Measurements from ENCODE around the gene ADAMTS16. TPM values are rescaled to one million over a fixed set of nuclear protein-coding genes. Genes with fewer than 3 reads are reported as not detected.

The ADAMTS16 gene
- total and polyA plus RNA-seq, 2 experiments from 2014 or later, result 0.11 TPM

DNA sequence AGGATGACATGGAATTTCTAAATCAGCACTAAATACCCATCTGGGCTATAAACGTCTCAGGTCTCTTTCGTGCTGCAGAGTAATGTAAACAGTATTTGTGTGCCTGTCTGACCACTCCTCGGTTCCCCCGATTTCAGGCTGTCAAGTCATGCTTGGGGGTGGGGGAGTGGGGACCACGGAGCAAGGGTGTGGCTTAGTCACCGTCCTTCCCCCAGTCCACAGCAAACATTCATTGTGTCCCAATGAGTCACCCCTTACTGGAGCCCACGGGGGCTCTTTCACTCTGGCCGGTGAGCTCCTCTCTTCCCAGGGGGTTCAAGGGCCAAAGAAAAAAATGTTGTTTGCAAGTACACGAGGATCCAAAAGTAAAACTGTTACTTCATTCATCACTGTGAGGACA is 210.0 kb downstream of the ADAMTS16 start:
- Histone ChIP-seq H4K20me1 (ENCODE audit: insufficient read depth) (no peaks in the 10 kb centered on the region), H3K4me2 (ENCODE audit: unreplicated experiment) (no peak overlapping the region), H3K4me1 (ENCODE audit: insufficient read depth) (no peaks in the 10 kb centered on the region), H3K79me2 (ENCODE audit: insufficient read depth) (no peaks in the 10 kb centered on the region), H3F3A (ENCODE audit: insufficient read depth) (no peaks in the 10 kb centered on the region), H3K4me3 (no peak overlapping the region), H3K9me3 (ENCODE audit: low read depth) (no peaks in the 10 kb centered on the region), H3K27ac (no peak overlapping the region), H2AFZ (no peak overlapping the region), H3K27me3 (replicated peaks; ENCODE audit: insufficient read depth) (peaks cover 9% of the 10 kb centered on the region; the same call in 1 of the 2 replicates), H3K9ac (no peak overlapping the region), H3K36me3 (ENCODE audit: low read depth) (no peaks in the 10 kb centered on the region), H3K9me2 (ENCODE audit: insufficient read depth) (no peaks in the 10 kb centered on the region)
- WGBS, 2 experiments (ENCODE audit: low coverage in 1 of 2, low lambda C conversion rate in 2 of 2, missing lambda C conversion rate in 2 of 2), result 49 to 50% methylated on average over 9 of the region's 9 CpGs
- in situ Hi-C loops (cut with MboI), result no loop called here
- DNase-seq, result peak; percentile 17
- no peak for TF ChIP-seq EZH2phosphoT487 (IDR thresholded peaks at IDR 0.05; ENCODE audit: insufficient read depth, low read depth)
- TF ChIP-seq EZH2 (IDR thresholded peaks at IDR 0.05; ENCODE audit: insufficient read depth, poor library complexity, severe bottlenecking), result no peak

DNA sequence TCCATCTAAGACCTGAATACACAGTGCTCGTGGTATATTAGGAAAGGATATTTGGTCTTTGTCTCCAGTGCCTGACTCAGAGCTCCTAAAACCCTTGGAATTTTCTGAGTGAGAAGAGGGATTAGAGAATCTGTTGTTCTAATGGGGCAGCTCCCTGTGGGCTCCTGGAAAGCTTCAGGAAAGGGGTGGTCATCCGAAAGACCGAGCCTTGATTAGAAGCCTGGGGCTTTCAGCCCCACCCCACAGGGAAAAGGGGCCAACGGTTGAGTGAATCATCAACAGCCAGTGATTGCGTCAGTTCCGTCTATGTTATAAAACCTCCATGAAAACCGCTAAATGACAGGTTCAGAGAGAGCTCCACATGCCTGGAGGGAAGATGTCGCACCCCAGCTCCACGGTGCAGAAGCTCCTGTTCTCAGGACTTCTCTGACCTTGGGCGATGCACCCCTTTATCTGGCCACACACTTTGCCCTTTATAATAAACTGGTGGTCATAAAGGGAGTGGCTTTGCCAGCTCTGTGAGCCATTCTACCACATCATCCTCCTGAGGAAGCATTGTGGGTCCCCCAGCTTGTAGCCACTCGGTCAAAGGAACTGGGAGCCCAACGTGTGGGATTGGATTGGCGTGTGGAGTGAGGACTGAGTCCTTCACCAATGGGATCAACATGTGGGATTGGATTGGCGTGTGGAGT is 211.3 kb downstream of the ADAMTS16 start:
- Histone ChIP-seq H3K4me3 (no peak overlapping the region), H3K9ac (no peak overlapping the region), H3K27me3 (replicated peaks; ENCODE audit: insufficient read depth) (peaks cover 9% of the 10 kb centered on the region; the same call in 1 of the 2 replicates), H3K36me3 (ENCODE audit: low read depth) (no peaks in the 10 kb centered on the region), H4K20me1 (ENCODE audit: insufficient read depth) (no peaks in the 10 kb centered on the region), H3K4me2 (ENCODE audit: unreplicated experiment) (no peak overlapping the region), H3K4me1 (ENCODE audit: insufficient read depth) (no peaks in the 10 kb centered on the region), H2AFZ (no peak overlapping the region), H3F3A (ENCODE audit: insufficient read depth) (no peaks in the 10 kb centered on the region), H3K27ac (no peak overlapping the region), H3K9me2 (ENCODE audit: insufficient read depth) (no peaks in the 10 kb centered on the region), H3K79me2 (ENCODE audit: insufficient read depth) (no peaks in the 10 kb centered on the region), H3K9me3 (ENCODE audit: low read depth) (no peaks in the 10 kb centered on the region)
- TF ChIP-seq EZH2 (IDR thresholded peaks at IDR 0.05; ENCODE audit: insufficient read depth, poor library complexity, severe bottlenecking), result no peak
- no peak for TF ChIP-seq EZH2phosphoT487 (IDR thresholded peaks at IDR 0.05; ENCODE audit: insufficient read depth, low read depth)
- DNase-seq, result no peak
- in situ Hi-C loops (cut with MboI), result no loop called here
- WGBS, 2 experiments (ENCODE audit: low coverage in 1 of 2, low lambda C conversion rate in 2 of 2, missing lambda C conversion rate in 2 of 2), result 78 to 79% methylated on average over 14 of the region's 14 CpGs

DNA sequence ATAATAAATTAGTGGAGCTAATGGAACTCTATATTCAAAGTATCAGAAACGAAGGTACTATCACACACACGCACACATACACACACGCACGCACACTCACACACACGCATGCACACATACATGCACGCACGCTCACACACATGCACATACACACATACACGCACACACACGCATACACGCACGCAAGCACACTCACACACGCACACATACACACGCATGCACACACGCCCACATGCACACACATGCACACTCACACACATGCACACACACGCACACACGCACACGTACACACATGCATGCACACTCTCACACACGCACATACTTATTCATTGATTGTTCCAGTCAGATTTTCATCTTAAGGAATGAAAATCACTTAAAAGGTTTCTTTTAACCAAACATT is 212.5 kb downstream of the ADAMTS16 start:
- 87 to 90% methylated on average over 11 to 18 of the region's 18 CpGs for WGBS, 2 experiments (ENCODE audit: low coverage in 1 of 2, low lambda C conversion rate in 2 of 2, missing lambda C conversion rate in 2 of 2)
- in situ Hi-C loops (cut with MboI), result no loop called here
- H3K9ac ChIP-seq, result no peak overlapping the region
- H3K4me3 ChIP-seq, result no peak overlapping the region
- H3K9me3 ChIP-seq (ENCODE audit: low read depth), result no peaks in the 10 kb centered on the region
- H3K4me1 ChIP-seq (ENCODE audit: insufficient read depth), result no peaks in the 10 kb centered on the region
- H3K4me2 ChIP-seq (ENCODE audit: unreplicated experiment), result no peak overlapping the region
- H3K9me2 ChIP-seq (ENCODE audit: insufficient read depth), result no peaks in the 10 kb centered on the region
- no peaks in the 10 kb centered on the region for H3K36me3 ChIP-seq (ENCODE audit: low read depth)
- H4K20me1 ChIP-seq (ENCODE audit: insufficient read depth), result no peaks in the 10 kb centered on the region
- no peaks in the 10 kb centered on the region for H3K79me2 ChIP-seq (ENCODE audit: insufficient read depth)
- no peak for DNase-seq
- TF ChIP-seq EZH2 (IDR thresholded peaks at IDR 0.05; ENCODE audit: insufficient read depth, poor library complexity, severe bottlenecking) (no peak), EZH2phosphoT487 (IDR thresholded peaks at IDR 0.05; ENCODE audit: insufficient read depth, low read depth) (no peak)
- no peak overlapping the region for H2AFZ ChIP-seq
- no peaks in the 10 kb centered on the region for H3F3A ChIP-seq (ENCODE audit: insufficient read depth)
- H3K27me3 ChIP-seq (replicated peaks; ENCODE audit: insufficient read depth), result peaks cover 9% of the 10 kb centered on the region; the same call in 1 of the 2 replicates
- no peak overlapping the region for H3K27ac ChIP-seq

DNA sequence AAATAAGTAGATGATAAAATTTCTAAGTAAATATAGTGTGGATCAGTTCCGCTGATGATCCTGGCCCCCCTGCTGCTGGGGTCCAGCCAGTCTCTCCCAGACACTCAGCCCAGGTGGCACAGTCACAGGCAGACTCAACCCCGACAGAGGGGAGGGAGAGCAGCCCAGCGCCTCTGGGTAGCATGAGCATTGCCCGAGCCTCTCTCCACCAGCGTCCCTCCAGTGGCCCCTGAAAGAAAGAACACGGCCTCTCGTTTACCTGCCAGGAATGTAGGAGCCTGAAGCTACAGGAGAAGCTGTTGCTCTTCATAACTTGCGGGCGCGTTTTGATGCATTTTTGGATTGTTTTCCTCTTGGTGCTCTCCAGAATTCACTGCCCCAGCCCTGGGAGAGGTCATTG is 213.6 kb downstream of the ADAMTS16 start:
- Histone ChIP-seq H3K9ac (no peak overlapping the region), H3K27ac (no peak overlapping the region), H2AFZ (no peak overlapping the region), H3K9me2 (ENCODE audit: insufficient read depth) (no peaks in the 10 kb centered on the region), H3F3A (ENCODE audit: insufficient read depth) (no peaks in the 10 kb centered on the region), H3K4me1 (ENCODE audit: insufficient read depth) (no peaks in the 10 kb centered on the region), H3K36me3 (ENCODE audit: low read depth) (no peaks in the 10 kb centered on the region), H3K9me3 (ENCODE audit: low read depth) (no peaks in the 10 kb centered on the region), H3K4me2 (ENCODE audit: unreplicated experiment) (no peak overlapping the region), H3K79me2 (ENCODE audit: insufficient read depth) (no peaks in the 10 kb centered on the region), H4K20me1 (ENCODE audit: insufficient read depth) (no peaks in the 10 kb centered on the region), H3K4me3 (no peak overlapping the region), H3K27me3 (replicated peaks; ENCODE audit: insufficient read depth) (peaks cover 9% of the 10 kb centered on the region; the same call in 1 of the 2 replicates)
- no peak for TF ChIP-seq EZH2 (IDR thresholded peaks at IDR 0.05; ENCODE audit: insufficient read depth, poor library complexity, severe bottlenecking)
- TF ChIP-seq EZH2phosphoT487 (IDR thresholded peaks at IDR 0.05; ENCODE audit: insufficient read depth, low read depth), result no peak
- no peak for DNase-seq
- 71% methylated on average over 10 of the region's 10 CpGs for WGBS, 2 experiments (ENCODE audit: low coverage in 1 of 2, low lambda C conversion rate in 2 of 2, missing lambda C conversion rate in 2 of 2)
- in situ Hi-C loops (cut with MboI), result no loop called here
